HEK293 (cell line): ENCODE measurements around the gene GAS7.

ENCODE experiments used
- CTCF ChIA-PET: fragments of 350-600 bp; formaldehyde crosslinking; extraction: SDS; loops from one replicate; lab custom pipeline; 2021; ENCODE audit warnings: antibody characterized with exemption; lab: Yijun Ruan, JAX
- POLR2A ChIA-PET: fragments of 300-600 bp; formaldehyde crosslinking; extraction: SDS; loops from one replicate; lab custom pipeline; 2020; ENCODE audit warnings: antibody characterized with exemption, inconsistent platforms; lab: Yijun Ruan, JAX
- H3K27ac ChIP-seq: fragments of 200-500 bp; sonication (Bioruptor generic); 2 replicates; pipeline ENCODE4 v1.5.1; 2014; ENCODE audit warnings: low read depth, low read length, control low read depth, inconsistent platforms; ENCODE audit errors: extremely low read depth
- H3K36me3 ChIP-seq, 2 experiments: fragments of 200-500 bp in 1 of 2; sonication (Bioruptor generic) in 1 of 2; 1 replicate in 1 of 2; 2 replicates in 1 of 2; pipeline ENCODE4 v1.5.1; 2014 to 2017; ENCODE audit warnings: inconsistent platforms in 2 of 2, low read length in 2 of 2; ENCODE audit not compliant: control insufficient read depth in 2 of 2, insufficient read depth in 1 of 2
- H3K4me1 ChIP-seq: fragments of 200-500 bp; sonication (Bioruptor generic); 2 replicates; pipeline ENCODE4 v1.5.1; 2014; ENCODE audit warnings: mild to moderate bottlenecking, low read length, inconsistent platforms; ENCODE audit not compliant: control insufficient read depth, insufficient read depth
- H3K4me3 ChIP-seq: 2 replicates; pipeline ENCODE4 v1.5.1; 2011; ENCODE audit warnings: low read depth, mild to moderate bottlenecking, control low read depth, low read length, moderate library complexity
- H3K9me3 ChIP-seq: fragments of 200-500 bp; sonication (Bioruptor generic); 2 replicates; pipeline ENCODE4 v1.5.1; 2014; ENCODE audit warnings: low read depth, low read length, inconsistent platforms; ENCODE audit not compliant: control insufficient read depth, insufficient read depth
- BCL11A ChIP-seq: fragments of 450-650 bp; formaldehyde crosslinking; IDR thresholded peaks from 2 replicates; pipeline ENCODE4 v1.5.1; 2016; ENCODE audit warnings: low read depth, missing biosample characterization, missing genetic modification characterization
- HOXA7 ChIP-seq: sonication (generic); formaldehyde crosslinking; IDR thresholded peaks from 2 replicates; pipeline ENCODE4 v1.8.1; 2022; ENCODE audit warnings: missing genetic modification reagents, borderline replicate concordance
- KLF1 ChIP-seq: fragments of 450-650 bp; formaldehyde crosslinking; IDR thresholded peaks from 2 replicates; pipeline ENCODE4 v1.5.1; 2016; ENCODE audit warnings: missing biosample characterization, missing genetic modification characterization
- MYNN ChIP-seq: fragments of 450-650 bp; formaldehyde crosslinking; IDR thresholded peaks from 2 replicates; pipeline ENCODE4 v1.5.1; 2016; ENCODE audit warnings: missing biosample characterization, missing genetic modification characterization, borderline replicate concordance
- SETDB1 ChIP-seq: IDR thresholded peaks from one replicate; pipeline ENCODE4 v1.6.1; 2017; ENCODE audit warnings: mild to moderate bottlenecking, low read length, moderate library complexity, mixed read lengths; ENCODE audit not compliant: insufficient read length
- ZBTB7A ChIP-seq: fragments of 450-650 bp; formaldehyde crosslinking; IDR thresholded peaks from 2 replicates; pipeline ENCODE4 v1.5.1; 2016; ENCODE audit warnings: low read depth, missing biosample characterization, missing genetic modification characterization
- ZFP41 ChIP-seq: fragments of 450-650 bp; formaldehyde crosslinking; IDR thresholded peaks from 2 replicates; pipeline ENCODE4 v1.5.1; 2016; ENCODE audit warnings: missing biosample characterization, missing genetic modification characterization, borderline replicate concordance
- ZNF211 ChIP-seq: fragments of 450-650 bp; formaldehyde crosslinking; IDR thresholded peaks from 2 replicates; pipeline ENCODE4 v1.5.1; 2016; ENCODE audit warnings: low read depth, missing biosample characterization, missing genetic modification characterization
- ZNF214 ChIP-seq: fragments of 450-650 bp; formaldehyde crosslinking; IDR thresholded peaks from 2 replicates; pipeline ENCODE4 v1.5.1; 2017; ENCODE audit warnings: missing biosample characterization, mild to moderate bottlenecking, missing genetic modification characterization, borderline replicate concordance
- ZNF266 ChIP-seq: fragments of 450-650 bp; formaldehyde crosslinking; IDR thresholded peaks from 2 replicates; pipeline ENCODE4 v1.5.1; 2016; ENCODE audit warnings: missing biosample characterization, missing genetic modification characterization, low read depth
- ZNF324 ChIP-seq: fragments of 450-650 bp; formaldehyde crosslinking; IDR thresholded peaks from 2 replicates; pipeline ENCODE4 v1.5.1; 2016; ENCODE audit warnings: missing biosample characterization, missing genetic modification characterization
- ZNF423 ChIP-seq: fragments of 450-650 bp; formaldehyde crosslinking; IDR thresholded peaks from 2 replicates; pipeline ENCODE4 v1.5.1; 2016; ENCODE audit warnings: missing biosample characterization, missing genetic modification characterization
- ZNF645 ChIP-seq: fragments of 450-650 bp; formaldehyde crosslinking; IDR thresholded peaks from 2 replicates; pipeline ENCODE4; 2016; ENCODE audit warnings: missing biosample characterization, missing genetic modification characterization
- ZNF670 ChIP-seq: fragments of 450-650 bp; formaldehyde crosslinking; IDR thresholded peaks from 2 replicates; pipeline ENCODE4 v1.5.1; 2016; ENCODE audit warnings: missing biosample characterization, missing genetic modification characterization, low read depth
- ZNF704 ChIP-seq: fragments of 450-650 bp; formaldehyde crosslinking; IDR thresholded peaks from 2 replicates; pipeline ENCODE4 v1.5.1; 2016; ENCODE audit warnings: missing biosample characterization, missing genetic modification characterization
- ZNF776 ChIP-seq: fragments of 450-650 bp; formaldehyde crosslinking; IDR thresholded peaks from 2 replicates; pipeline ENCODE4 v1.5.0; 2017; ENCODE audit warnings: missing biosample characterization, missing genetic modification characterization, borderline replicate concordance
- ZNF830 ChIP-seq: fragments of 450-650 bp; IDR thresholded peaks from 2 replicates; pipeline ENCODE4 v1.5.0; 2018; ENCODE audit warnings: missing biosample characterization, missing genetic modification characterization, low read depth, mild to moderate bottlenecking, moderate library complexity
- ZNF837 ChIP-seq: fragments of 450-650 bp; formaldehyde crosslinking; IDR thresholded peaks from 2 replicates; pipeline ENCODE4 v1.5.1; 2016; ENCODE audit warnings: missing biosample characterization, missing genetic modification characterization
- ZSCAN23 ChIP-seq: fragments of 450-650 bp; formaldehyde crosslinking; IDR thresholded peaks from 2 replicates; pipeline ENCODE4 v1.5.1; 2016; ENCODE audit warnings: missing biosample characterization, missing genetic modification characterization
- ZSCAN30 ChIP-seq: fragments of 450-650 bp; IDR thresholded peaks from 2 replicates; pipeline ENCODE4 v1.5.1; 2018; ENCODE audit warnings: missing biosample characterization, mild to moderate bottlenecking, missing genetic modification characterization, moderate library complexity
- TF ChIP-seq, protein P1 (sequence below): IDR thresholded peaks from 2 replicates; pipeline ENCODE4 v1.6.1; 2011; ENCODE audit warnings: mild to moderate bottlenecking, low read depth, low read length, borderline replicate concordance
- TF ChIP-seq, protein P2 (sequence below): fragments of 450-650 bp; formaldehyde crosslinking; IDR thresholded peaks from 2 replicates; pipeline ENCODE4 v1.5.1; 2016; ENCODE audit warnings: missing biosample characterization, missing genetic modification characterization, borderline replicate concordance

The GAS7 gene

DNA sequence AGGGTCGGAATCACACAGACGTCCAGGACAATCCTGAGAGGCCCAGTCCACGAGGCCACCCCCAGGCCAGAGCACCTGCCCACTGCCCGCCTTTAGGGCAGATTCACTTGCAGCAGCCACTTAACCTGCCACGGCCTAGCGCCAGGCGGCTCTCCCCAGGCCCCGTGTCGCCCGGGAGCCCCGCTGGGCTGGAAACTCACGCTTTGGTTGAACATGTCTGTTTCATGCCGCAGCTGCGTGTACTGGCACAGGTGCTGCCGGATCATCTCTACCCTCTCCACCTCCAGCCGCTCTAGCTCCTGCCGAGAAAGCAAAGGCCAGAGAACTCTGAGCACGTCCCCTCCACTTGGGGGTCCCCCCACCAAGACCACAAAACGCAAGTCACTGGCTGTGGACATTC is 280.6 kb downstream of the GAS7 start:
- no peak overlapping the region for H3K4me3 ChIP-seq
- CTCF ChIA-PET = interaction anchor here (1.1 to 3.8 kb wide), 3 partner anchors 11 to 699 kb away, joined by 5 to 22 read pairs (median 6); no protein-coding TSS in a partner anchor
- POLR2A ChIA-PET = no interaction called here
- no peaks in the 10 kb centered on the region for H3K9me3 ChIP-seq
- H3K27ac ChIP-seq = no peak overlapping the region
- H3K36me3 ChIP-seq = no peaks in the 10 kb centered on the region
- TF ChIP-seq ZNF211 (tag by site-specific recombination) (no peak), ZFP41 (tag by site-specific recombination) (no peak), ZBTB7A (no peak), HOXA7 (CRISPR knock-in tag) (no peak), ZNF266 (no peak)
- TF ChIP-seq, protein P1, sequence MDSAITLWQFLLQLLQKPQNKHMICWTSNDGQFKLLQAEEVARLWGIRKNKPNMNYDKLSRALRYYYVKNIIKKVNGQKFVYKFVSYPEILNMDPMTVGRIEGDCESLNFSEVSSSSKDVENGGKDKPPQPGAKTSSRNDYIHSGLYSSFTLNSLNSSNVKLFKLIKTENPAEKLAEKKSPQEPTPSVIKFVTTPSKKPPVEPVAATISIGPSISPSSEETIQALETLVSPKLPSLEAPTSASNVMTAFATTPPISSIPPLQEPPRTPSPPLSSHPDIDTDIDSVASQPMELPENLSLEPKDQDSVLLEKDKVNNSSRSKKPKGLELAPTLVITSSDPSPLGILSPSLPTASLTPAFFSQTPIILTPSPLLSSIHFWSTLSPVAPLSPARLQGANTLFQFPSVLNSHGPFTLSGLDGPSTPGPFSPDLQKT = no peak
- H3K4me1 ChIP-seq = no peaks in the 10 kb centered on the region

DNA sequence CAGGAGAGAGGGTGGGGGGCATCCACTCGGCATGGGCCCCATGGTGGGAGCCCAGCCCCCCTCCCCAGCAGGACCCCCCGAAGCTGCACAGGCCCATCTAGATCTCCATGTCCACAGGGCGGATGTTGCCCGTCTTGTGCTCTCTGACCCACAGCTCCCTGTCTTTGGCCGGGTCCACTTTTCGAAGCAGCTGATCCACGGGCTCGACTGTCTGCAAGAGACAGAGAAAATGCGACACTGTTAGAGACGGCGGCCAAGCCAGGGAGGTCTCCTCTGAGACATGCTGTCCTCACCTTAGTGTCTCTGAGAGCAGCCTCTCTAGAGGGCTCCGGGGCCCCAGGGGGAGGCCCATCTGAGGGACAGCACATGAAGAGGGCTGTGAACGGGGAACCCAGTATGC is 281.3 kb downstream of the GAS7 start:
- Histone ChIP-seq H3K36me3 (no peaks in the 10 kb centered on the region), H3K4me1 (no peaks in the 10 kb centered on the region), H3K9me3 (no peaks in the 10 kb centered on the region), H3K4me3 (no peak overlapping the region), H3K27ac (no peak overlapping the region)
- ChIA-PET CTCF (interaction anchor here (0.6 to 3.8 kb wide), 4 partner anchors 11 to 700 kb away, joined by 3 to 22 read pairs (median 6); no protein-coding TSS in a partner anchor), POLR2A (interaction anchor here (0.6 kb wide), 1 partner anchor 132 kb away, joined by 3 read pairs; no protein-coding TSS in a partner anchor)
- no peak for TF ChIP-seq ZSCAN30 (tag by site-specific recombination)
- no peak for TF ChIP-seq KLF1 (tag by site-specific recombination)
- no peak for TF ChIP-seq SETDB1
- TF ChIP-seq ZNF670 (tag by site-specific recombination) = no peak
- TF ChIP-seq MYNN (tag by site-specific recombination) = no peak
- TF ChIP-seq ZNF704 (tag by site-specific recombination) = no peak

DNA sequence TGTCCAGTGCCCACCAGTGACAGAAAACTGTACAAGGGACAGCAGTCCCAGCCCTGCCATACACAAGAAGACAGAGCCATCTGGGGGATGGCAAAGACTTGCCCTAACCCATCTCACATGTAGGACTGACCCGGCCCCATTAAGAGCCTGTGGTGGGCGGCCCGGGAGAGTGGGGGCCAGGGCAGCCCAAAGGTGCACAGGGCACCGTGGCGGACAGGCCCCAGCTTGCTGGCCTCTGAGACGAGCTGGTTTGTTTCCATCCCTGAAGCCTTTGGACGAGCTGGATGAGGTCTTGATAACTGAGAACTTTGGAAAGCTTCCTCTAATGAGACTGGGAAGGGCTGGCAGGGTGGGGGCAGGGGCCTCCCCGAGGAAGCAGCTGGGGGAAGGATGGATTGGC is 282.3 kb downstream of the GAS7 start:
- Histone ChIP-seq H3K36me3 (no peaks in the 10 kb centered on the region), H3K4me3 (no peak overlapping the region), H3K9me3 (no peaks in the 10 kb centered on the region), H3K27ac (no peak overlapping the region), H3K4me1 (no peaks in the 10 kb centered on the region)
- POLR2A ChIA-PET = no interaction called here
- CTCF ChIA-PET = no interaction called here
- no peak for TF ChIP-seq ZSCAN23
- no peak for TF ChIP-seq ZNF214 (tag by site-specific recombination)
- no peak for TF ChIP-seq ZNF423
- TF ChIP-seq ZNF645 (tag by site-specific recombination) = no peak
- TF ChIP-seq ZNF837 (tag by site-specific recombination) = no peak
- TF ChIP-seq BCL11A (tag by site-specific recombination) = no peak
- no peak for TF ChIP-seq ZNF704 (tag by site-specific recombination)
- no peak for TF ChIP-seq ZNF324 (tag by site-specific recombination)
- no peak for TF ChIP-seq ZNF830
- TF ChIP-seq ZNF776 (tag by site-specific recombination) = no peak
- TF ChIP-seq, protein P2, sequence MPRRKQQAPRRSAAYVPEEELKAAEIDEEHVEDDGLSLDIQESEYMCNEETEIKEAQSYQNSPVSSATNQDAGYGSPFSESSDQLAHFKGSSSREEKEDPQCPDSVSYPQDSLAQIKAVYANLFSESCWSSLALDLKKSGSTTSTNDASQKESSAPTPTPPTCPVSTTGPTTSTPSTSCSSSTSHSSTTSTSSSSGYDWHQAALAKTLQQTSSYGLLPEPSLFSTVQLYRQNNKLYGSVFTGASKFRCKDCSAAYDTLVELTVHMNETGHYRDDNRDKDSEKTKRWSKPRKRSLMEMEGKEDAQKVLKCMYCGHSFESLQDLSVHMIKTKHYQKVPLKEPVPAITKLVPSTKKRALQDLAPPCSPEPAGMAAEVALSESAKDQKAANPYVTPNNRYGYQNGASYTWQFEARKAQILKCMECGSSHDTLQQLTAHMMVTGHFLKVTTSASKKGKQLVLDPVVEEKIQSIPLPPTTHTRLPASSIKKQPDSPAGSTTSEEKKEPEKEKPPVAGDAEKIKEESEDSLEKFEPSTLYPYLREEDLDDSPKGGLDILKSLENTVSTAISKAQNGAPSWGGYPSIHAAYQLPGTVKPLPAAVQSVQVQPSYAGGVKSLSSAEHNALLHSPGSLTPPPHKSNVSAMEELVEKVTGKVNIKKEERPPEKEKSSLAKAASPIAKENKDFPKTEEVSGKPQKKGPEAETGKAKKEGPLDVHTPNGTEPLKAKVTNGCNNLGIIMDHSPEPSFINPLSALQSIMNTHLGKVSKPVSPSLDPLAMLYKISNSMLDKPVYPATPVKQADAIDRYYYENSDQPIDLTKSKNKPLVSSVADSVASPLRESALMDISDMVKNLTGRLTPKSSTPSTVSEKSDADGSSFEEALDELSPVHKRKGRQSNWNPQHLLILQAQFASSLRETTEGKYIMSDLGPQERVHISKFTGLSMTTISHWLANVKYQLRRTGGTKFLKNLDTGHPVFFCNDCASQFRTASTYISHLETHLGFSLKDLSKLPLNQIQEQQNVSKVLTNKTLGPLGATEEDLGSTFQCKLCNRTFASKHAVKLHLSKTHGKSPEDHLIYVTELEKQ (tag by site-specific recombination) = no peak
